ENCODE data around the gene HDAC4. TPM values are rescaled to one million over a fixed set of nuclear protein-coding genes. Genes with fewer than 3 reads are reported as not detected.

HDAC4 gene
- total and polyA plus RNA-seq, 2 experiments from 2014 or later = 8.1 to 41.8 TPM

- Histone ChIP-seq H3K27me3 (ENCODE audit: insufficient read depth) (no peaks in the 10 kb centered on the region), H3K4me3 (no peak overlapping the region), H3K9me2 (ENCODE audit: insufficient read depth) (no peaks in the 10 kb centered on the region), H3K4me1 (ENCODE audit: insufficient read depth) (no peaks in the 10 kb centered on the region), H3F3A (replicated peaks; ENCODE audit: low read depth) (no peaks in the 10 kb centered on the region), H3K79me2 (replicated peaks; ENCODE audit: insufficient read depth) (no peaks in the 10 kb centered on the region), H3K36me3 (ENCODE audit: insufficient read depth) (no peaks in the 10 kb centered on the region), H3K27ac (ENCODE audit: low read depth) (no peak overlapping the region), H3K4me2 (no peak overlapping the region), H2AFZ (no peak overlapping the region), H4K20me1 (replicated peaks; ENCODE audit: insufficient read depth) (0 out of 2 replicates have a peak, but pooled peaks cover 4% of the 10 kb centered on the region)
- Mint-ChIP-seq H3K9me3 (no peaks in the 10 kb centered on the region), H3K4me3 (no peak overlapping the region), H3K27ac (no peak overlapping the region), H3K27me3 (ENCODE audit: insufficient read depth, low read depth, poor library complexity) (peaks cover 11% of the 10 kb centered on the region), H3K4me1 (no peaks in the 10 kb centered on the region), H3K36me3 (ENCODE audit: low read depth) (peaks cover 18% of the 10 kb centered on the region)
- ATAC-seq (no peak), DNase-seq (ENCODE audit: low spot score) (no peak)
- TF ChIP-seq POLR2AphosphoS5 (IDR thresholded peaks at IDR 0.05; ENCODE audit: low read depth) = no peak
- no peak for TF ChIP-seq REST (IDR thresholded peaks at IDR 0.05; ENCODE audit: unreplicated experiment)
- no peak for TF ChIP-seq EZH2phosphoT487 (IDR thresholded peaks at IDR 0.05; ENCODE audit: unreplicated experiment)
- no peak for TF ChIP-seq EZH2 (IDR thresholded peaks at IDR 0.05; ENCODE audit: low read depth, unreplicated experiment)
- no peak for TF ChIP-seq CREB1 (CRISPR knock-in tag; IDR thresholded peaks at IDR 0.05; ENCODE audit: low read depth)
- no peak for TF ChIP-seq ZNF114 (CRISPR knock-in tag; IDR thresholded peaks at IDR 0.05)
- TF ChIP-seq STAT1 (IDR thresholded peaks at IDR 0.05; ENCODE audit: unreplicated experiment) = no peak
- no peak for TF ChIP-seq JUNB (IDR thresholded peaks at IDR 0.05; ENCODE audit: unreplicated experiment)
- no peak for TF ChIP-seq CTCF (conservative IDR thresholded peaks at IDR 0.05; ENCODE audit: low read depth in 2 of 2)
- no peak for TF ChIP-seq ZNF462 (CRISPR knock-in tag; IDR thresholded peaks at IDR 0.05)
- no peak for TF ChIP-seq ETS1 (IDR thresholded peaks at IDR 0.05)
- TF ChIP-seq NANOG (IDR thresholded peaks at IDR 0.05; ENCODE audit: borderline replicate concordance) = no peak
- no peak for TF ChIP-seq ZNF331 (CRISPR knock-in tag; IDR thresholded peaks at IDR 0.05; ENCODE audit: low read depth)
Observed at GRCh38 chr2:239106966-239107365, 293.9 kb downstream of the HDAC4 start.

Data from GM23338 (cell line).